ENCODE data around the gene GPR4.
"Not testable (repeated sequence)": the region's sequence is repeated elsewhere in the genome, so short reads cannot be mapped to it uniquely, and the experiment has no call there.

Gene GPR4

DNA sequence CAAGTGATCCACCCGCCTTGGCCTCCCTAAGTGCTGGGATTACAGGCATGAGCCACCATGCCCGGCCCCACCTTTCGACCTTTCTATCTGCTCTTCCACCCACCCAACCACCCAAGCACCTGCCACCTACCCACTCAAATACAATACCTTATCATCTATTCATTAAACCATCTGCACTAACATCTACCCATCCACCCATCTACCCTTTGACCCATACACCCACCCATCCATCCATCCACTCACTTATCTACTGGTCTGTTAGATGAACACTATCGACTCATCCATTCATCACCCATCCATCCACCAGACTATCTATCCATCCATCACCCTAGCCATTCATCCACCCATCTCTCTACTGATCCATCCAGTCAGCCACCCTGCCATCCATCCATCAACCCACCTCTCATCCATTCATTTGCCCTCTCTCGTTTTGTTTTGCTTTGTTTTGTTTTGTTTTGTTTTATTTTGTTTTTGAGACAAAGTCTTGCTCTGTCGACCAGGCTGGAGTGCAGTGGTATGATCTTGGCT lies 20.0 kb upstream of the GPR4 start:
- DNase-seq (ENCODE audit: low spot score) = no peak

- DNase-seq (ENCODE audit: low spot score) = no peak
Observed at GRCh38 chr19:45621389-45621788, 19.4 kb upstream of the GPR4 start.

DNA sequence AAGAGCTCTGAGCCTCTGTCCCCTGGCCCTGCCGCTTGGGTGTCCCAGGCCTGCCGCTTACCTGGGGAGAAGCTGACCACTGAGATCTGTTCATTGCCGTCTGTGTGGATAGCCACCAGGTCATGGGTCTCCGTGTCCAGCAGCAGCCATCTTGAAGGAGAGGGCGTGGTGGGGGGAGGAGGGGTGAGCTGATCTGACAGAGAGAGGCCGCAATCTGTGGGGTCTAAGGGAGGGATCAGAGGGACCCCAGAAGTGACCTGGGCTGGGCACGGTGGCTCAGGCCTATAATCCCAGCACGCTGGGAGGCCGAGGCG lies 14.6 kb upstream of the GPR4 start:
- no peak for DNase-seq (ENCODE audit: low spot score)

DNA sequence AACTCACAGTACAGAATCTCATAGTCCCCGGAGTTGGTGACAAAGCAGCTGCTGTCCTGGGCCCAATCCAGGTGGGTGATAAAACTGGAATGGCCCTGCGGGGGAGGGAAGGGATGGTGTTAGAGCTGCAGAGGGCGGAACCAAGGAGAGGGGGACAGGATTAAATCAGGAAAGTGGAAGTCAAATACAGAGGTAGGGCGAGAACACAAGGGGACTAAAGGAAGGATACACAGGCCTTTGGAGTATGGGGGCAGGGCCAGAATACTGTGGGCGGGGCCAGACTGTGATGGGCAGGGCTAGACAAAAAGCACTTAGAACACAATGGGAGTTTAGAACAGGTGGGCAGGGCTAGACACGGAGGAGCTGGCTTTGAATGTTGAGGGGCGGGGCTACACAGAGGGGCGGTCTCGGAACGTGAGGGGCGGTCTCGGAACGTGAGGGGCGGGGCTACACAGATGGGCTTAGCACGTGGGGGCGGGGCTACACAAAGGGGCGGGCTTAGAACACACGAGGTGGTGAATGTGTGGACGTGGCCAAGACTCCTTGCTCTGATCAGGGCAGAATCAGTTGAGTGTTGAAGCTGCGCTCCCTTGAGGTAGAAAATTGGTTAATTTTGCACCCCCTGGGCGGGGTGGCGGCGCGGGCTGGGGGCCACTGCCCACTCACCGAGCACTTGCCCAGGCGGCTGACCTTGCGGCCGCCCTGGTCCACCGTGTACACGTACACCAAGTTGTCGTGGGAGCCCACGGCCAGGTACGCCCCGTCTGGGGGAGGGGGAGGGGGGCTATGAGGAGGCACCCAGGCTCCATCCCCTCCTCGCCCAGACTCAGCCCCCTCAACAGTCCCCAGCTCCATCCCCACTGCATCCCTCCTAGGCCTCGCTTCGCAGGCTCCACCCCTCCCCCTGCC lies 14.0 kb upstream of the GPR4 start:
- DNase-seq (ENCODE audit: low spot score) = peak; percentile 97

GRCh38 chr19:45615056-45615455 lies 13.0 kb upstream of the GPR4 start:
- not testable (repeated sequence) for DNase-seq (ENCODE audit: low spot score)

DNA sequence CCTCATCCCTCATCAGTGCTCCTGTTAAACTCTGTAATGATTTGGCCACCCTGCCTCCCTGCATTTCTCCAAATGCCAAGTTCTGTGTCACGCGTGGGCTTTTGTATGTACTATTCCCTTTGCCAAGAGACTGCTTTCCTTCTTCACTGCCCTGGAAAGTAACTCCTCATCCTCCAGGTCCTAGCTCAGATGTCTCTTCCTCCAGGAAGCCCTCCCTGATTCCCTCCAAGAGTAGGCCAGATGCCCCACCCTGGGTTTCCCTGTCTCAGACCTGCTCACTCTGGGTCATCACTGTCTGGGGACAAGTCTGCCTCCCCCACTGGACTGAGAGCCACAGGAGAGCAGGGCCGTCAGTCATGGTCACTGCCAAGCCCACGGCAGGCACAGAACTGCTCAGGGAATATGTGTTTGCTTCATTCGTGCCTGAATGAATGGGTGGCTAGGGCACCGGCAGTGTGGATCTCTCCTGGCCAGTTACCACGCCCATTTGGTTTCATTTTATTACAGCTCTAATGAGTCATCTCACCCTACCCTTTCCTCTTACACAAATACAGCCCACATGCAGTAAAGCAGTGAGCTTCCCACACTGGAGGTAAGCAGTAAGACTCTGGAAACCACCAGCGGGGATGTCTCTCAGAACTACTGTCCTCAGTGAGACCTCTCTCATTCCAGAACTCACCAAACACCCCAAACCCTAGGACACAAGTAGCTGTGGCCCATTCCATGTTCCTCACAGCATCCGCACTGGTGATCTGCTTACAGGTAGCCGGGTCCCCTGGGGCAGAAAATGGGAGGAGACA lies 12.1 kb upstream of the GPR4 start:
- DNase-seq (ENCODE audit: low spot score) = peak; percentile 99

- no peak for DNase-seq (ENCODE audit: low spot score)
Observed at GRCh38 chr19:45608948-45609347, 6.9 kb upstream of the GPR4 start.

DNA sequence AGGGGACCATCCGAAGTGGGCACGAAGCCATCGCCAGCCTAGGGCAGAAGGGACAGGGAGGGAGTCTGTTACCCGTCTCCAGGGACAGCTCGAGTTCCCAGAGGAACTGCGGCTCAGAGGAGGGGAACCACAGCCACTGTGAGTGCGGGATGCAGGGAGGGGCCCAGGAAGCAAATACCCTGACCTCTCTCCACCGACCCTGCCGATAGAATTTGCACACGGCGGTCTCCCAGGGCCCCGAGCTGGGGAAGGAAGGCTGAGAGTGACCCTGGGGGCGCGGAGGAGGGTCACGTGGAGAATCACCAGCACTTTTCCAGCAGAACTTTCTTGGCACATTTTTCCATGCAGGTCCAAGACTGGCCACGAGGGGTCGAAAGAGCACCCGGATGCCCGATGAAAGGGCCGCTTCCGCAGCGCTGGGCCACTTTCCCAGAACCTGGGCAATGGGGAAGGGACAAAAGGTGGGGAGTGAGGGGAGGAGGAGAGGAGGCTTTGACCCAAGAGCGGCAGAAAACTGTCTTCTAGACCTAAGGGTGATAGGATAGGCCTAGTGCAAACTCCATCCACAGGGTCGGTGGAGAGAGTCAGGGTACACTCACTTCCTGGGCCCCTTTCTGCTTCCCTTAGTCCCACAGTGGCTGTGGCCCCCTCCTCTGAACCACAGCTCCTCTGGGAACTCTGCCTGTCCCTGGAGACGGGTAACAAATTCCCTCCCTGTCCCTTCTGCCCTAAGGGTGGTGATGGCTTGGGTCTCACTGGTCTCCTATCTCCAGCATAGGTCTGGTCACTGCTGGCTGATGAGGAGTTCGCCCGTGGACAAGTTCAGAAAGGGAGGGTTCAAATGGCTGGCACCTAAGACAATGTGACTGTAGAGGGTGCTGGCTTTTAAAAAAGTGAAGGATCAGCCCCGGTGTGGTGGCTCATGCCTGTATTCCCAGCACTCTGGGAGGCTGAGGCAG lies 5.3 kb upstream of the GPR4 start:
- peak; percentile 65 for DNase-seq (ENCODE audit: low spot score)

DNA sequence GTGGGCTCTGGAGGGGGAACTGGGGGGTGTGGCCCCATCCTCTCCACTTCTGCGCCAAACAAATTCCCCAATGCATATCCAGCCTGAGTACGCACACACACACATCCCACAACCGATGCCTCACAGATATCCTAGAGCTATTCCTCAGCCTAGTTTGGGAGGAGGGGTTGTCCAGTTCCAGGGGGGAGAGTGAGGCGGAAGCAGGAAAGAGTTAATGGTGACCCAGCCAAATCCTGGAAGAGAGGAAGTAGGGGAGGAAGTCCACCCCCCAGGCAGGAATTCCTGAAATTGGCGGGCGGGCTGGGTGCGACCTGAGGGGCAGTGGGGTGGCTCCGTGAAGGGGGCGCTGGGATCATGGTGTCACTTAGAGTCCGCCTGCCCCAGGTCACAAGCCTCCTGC lies 897 bp downstream of the GPR4 start:
- no peak for DNase-seq (ENCODE audit: low spot score)

DNA sequence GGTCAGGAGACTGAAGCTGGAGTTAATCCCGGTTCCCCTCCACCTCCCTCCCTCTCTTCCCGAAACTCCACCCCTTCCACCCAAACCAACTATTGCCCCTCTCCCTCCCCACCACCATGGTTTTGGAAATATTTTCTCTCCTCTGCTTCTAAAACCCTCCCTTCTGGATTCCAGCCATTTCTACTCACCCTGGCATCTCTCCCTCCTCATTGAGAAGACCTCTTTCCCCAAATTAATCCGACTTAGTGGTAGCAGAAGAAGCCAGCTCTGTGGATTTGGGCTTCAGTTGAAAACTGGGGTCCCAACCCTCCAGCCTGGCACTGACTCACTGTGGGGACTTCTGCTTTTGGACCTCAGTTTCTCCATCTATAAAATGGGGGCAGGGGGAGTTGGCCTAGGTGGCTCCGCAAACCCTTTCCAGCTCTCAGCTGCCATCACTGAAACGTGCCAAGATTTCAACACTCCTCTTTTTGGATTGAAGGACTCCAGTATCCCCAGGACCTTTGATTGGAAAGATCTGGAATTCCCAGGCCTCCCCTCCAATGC lies 1.6 kb downstream of the GPR4 start:
- DNase-seq (ENCODE audit: low spot score) = no peak

DNA sequence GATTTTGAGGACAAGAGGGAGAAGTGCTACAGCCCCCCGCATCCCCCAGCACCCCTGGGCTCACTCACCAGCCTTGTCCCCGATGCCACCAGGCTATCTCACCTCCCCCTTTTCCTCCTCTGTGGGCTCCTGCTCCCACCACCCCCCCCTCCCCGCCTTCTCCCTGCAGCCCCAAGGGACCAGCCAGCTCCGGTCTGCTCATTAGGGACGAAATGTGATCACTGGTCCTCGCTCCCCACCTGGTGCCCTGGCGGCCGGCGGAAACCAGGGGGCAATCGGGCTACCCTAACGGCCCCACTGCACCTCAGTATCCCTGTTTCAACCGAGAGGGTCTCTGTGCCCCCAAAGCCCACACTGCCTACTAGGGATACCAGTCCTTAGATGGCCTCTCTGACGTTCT lies 2.7 kb downstream of the GPR4 start:
- no peak for DNase-seq (ENCODE audit: low spot score)

- DNase-seq (ENCODE audit: low spot score) = no peak
Observed at GRCh38 chr19:45598267-45599001, 3.6 kb downstream of the GPR4 start.

DNA sequence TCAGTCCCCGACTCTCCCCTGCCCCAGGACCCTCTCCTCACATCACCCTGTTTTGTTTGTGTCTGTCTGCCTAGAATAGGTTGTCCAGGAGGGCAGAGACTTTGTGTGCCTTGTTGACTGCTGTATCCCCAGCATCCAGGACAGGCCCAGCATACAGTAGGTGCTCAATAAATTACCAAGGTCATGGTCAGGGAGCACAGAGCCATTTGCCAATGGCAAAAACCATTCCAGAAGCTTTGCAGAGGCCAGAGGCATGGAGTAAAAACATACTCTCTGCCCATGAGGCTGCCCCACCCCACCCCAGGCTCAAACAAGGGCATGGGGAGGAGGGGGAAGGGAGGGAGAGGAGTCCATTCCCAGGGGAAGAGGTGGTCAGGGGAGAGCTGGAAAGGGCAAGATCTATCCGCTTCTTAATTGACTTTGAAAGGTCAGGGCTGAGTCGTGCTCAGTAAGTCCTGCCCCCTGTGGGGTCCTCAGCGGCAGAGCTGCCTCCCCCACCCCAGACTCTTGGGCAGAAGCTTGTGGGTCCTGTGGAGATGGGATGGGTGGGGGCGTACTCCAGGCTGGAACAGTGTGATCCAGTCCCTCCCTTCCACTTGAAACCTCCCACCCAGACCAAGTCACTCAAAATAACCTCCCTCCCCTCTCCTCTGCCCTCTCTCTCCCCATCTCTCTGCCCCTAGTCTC lies 4.4 kb downstream of the GPR4 start:
- no peak for DNase-seq (ENCODE audit: low spot score)

- no peak for DNase-seq (ENCODE audit: low spot score)
Observed at GRCh38 chr19:45595814-45596213, 6.2 kb downstream of the GPR4 start.

- no peak for DNase-seq (ENCODE audit: low spot score)
Observed at GRCh38 chr19:45593520-45593919, 8.5 kb downstream of the GPR4 start.

GRCh38 chr19:45592366-45592765 lies 9.6 kb downstream of the GPR4 start:
- no peak for DNase-seq (ENCODE audit: low spot score)

- no peak for DNase-seq (ENCODE audit: low spot score)
Observed at GRCh38 chr19:45591638-45592005, 10.4 kb downstream of the GPR4 start.

DNA sequence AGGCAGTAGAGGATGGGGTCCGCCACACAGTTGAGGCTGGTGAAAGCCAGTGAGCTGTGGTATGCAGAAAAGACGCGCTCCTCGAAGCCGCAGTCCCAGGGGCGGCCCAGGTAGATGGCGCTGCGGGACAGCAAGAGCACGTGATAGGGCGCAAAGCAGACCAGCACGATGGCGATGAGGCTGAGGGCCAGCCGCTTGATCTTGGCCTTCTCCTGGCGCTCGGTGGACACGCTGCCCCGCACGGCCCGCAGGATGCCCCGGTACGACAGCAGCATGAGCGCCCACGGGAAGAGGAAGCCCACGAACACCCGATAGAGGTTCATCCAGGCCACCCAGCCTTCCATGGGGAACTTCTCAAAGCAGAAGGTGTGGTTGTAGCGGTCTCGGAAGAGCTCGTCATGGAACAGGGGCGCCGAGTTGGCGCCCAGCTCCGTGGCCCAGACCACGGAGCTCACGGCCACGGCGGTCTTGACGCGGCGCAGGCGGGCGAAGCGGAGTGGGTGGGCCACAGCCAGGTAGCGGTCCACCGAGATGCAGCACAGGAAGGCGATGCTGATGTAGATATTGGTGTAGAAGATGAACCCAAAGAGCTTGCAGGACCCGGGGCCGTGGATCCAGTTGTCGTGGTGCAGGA lies 10.9 kb downstream of the GPR4 start:
- DNase-seq (ENCODE audit: low spot score) = peak; percentile 76

GRCh38 chr19:45590300-45591003 lies 11.6 kb downstream of the GPR4 start:
- no peak for DNase-seq (ENCODE audit: low spot score)

Measured in SW480 (cell line).